ENCODE data around the gene PHLPP2.
"Not testable (repeated sequence)": the region's sequence is repeated elsewhere in the genome, so short reads cannot be mapped to it uniquely, and the experiment has no call there.

The PHLPP2 gene

GRCh38 chr16:71622088-71622487, 102.4 kb downstream of the PHLPP2 start:
- DNase-seq (ENCODE audit: low read depth, low spot score), result no peak

- no peak for DNase-seq (ENCODE audit: low read depth, low spot score)
These were observed 106.1 kb downstream of the PHLPP2 start for GRCh38 chr16:71618429-71618828.

- not testable (repeated sequence) for DNase-seq (ENCODE audit: low read depth, low spot score)
These were observed 109.5 kb downstream of the PHLPP2 start for GRCh38 chr16:71614956-71615355.

- DNase-seq (ENCODE audit: low read depth, low spot score), result no peak
These were observed 113.3 kb downstream of the PHLPP2 start for GRCh38 chr16:71610936-71611871.

GRCh38 chr16:71610447-71610846, 114.1 kb downstream of the PHLPP2 start:
- no peak for DNase-seq (ENCODE audit: low read depth, low spot score)

GRCh38 chr16:71609066-71609465, 115.4 kb downstream of the PHLPP2 start:
- DNase-seq (ENCODE audit: low read depth, low spot score), result no peak

GRCh38 chr16:71600822-71601221, 123.7 kb downstream of the PHLPP2 start:
- DNase-seq (ENCODE audit: low read depth, low spot score), result no peak

GRCh38 chr16:71598426-71598825, 126.1 kb downstream of the PHLPP2 start:
- DNase-seq (ENCODE audit: low read depth, low spot score), result not testable (repeated sequence)

GRCh38 chr16:71595340-71595826, 129.1 kb downstream of the PHLPP2 start:
- not testable (repeated sequence) for DNase-seq (ENCODE audit: low read depth, low spot score)

Measured in iPS DF 19.7 (cell line).